WERI-Rb-1 (cell line): ENCODE results near the gene HOXC10.

Experiments used
- DNase-seq: peaks from one replicate; pipeline ENCODE4 v3.0.0-alpha.2; 2020
- H3K27ac ChIP-seq: fragments of 250-450 bp; sonication (Bioruptor Pico); 2 replicates; pipeline ENCODE4 v1.5.1; 2020; ENCODE audit warnings: mild to moderate bottlenecking, moderate library complexity
- H3K27me3 ChIP-seq: fragments of 250-450 bp; sonication (Bioruptor Pico); 2 replicates; pipeline ENCODE4 v1.5.1; 2021; ENCODE audit warnings: mild to moderate bottlenecking, low read depth, moderate library complexity; ENCODE audit not compliant: insufficient read depth, severe bottlenecking
- H3K36me3 ChIP-seq: fragments of 250-450 bp; sonication (Bioruptor Pico); 2 replicates; pipeline ENCODE4 v1.5.1; 2020; ENCODE audit warnings: mild to moderate bottlenecking, moderate library complexity
- H3K4me3 ChIP-seq: 2 replicates; pipeline ENCODE4 v1.5.1; 2011; ENCODE audit warnings: low read depth, mild to moderate bottlenecking, control low read depth, low read length
- H3K9me3 ChIP-seq: fragments of 250-450 bp; sonication (Bioruptor Pico); 2 replicates; pipeline ENCODE4 v1.5.1; 2021; ENCODE audit warnings: mild to moderate bottlenecking, moderate library complexity; ENCODE audit not compliant: severe bottlenecking
- TF ChIP-seq, protein P1 (sequence below): IDR thresholded peaks from 2 replicates; pipeline ENCODE4 v1.5.1; 2011; ENCODE audit warnings: low read depth, mild to moderate bottlenecking, control low read depth, inconsistent platforms, low read length

The HOXC10 gene

GRCh38 chr12:54025499-54026405, 40.8 kb downstream of the HOXC10 start:
- Histone ChIP-seq H3K27me3 (no peaks in the 10 kb centered on the region), H3K27ac (no peak overlapping the region), H3K4me3 (no peak overlapping the region), H3K9me3 (no peaks in the 10 kb centered on the region), H3K36me3 (no peaks in the 10 kb centered on the region; the same call in 1 of the 2 replicates)
- TF ChIP-seq, protein P1, sequence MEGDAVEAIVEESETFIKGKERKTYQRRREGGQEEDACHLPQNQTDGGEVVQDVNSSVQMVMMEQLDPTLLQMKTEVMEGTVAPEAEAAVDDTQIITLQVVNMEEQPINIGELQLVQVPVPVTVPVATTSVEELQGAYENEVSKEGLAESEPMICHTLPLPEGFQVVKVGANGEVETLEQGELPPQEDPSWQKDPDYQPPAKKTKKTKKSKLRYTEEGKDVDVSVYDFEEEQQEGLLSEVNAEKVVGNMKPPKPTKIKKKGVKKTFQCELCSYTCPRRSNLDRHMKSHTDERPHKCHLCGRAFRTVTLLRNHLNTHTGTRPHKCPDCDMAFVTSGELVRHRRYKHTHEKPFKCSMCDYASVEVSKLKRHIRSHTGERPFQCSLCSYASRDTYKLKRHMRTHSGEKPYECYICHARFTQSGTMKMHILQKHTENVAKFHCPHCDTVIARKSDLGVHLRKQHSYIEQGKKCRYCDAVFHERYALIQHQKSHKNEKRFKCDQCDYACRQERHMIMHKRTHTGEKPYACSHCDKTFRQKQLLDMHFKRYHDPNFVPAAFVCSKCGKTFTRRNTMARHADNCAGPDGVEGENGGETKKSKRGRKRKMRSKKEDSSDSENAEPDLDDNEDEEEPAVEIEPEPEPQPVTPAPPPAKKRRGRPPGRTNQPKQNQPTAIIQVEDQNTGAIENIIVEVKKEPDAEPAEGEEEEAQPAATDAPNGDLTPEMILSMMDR, result no peak
- no peak for DNase-seq

DNA sequence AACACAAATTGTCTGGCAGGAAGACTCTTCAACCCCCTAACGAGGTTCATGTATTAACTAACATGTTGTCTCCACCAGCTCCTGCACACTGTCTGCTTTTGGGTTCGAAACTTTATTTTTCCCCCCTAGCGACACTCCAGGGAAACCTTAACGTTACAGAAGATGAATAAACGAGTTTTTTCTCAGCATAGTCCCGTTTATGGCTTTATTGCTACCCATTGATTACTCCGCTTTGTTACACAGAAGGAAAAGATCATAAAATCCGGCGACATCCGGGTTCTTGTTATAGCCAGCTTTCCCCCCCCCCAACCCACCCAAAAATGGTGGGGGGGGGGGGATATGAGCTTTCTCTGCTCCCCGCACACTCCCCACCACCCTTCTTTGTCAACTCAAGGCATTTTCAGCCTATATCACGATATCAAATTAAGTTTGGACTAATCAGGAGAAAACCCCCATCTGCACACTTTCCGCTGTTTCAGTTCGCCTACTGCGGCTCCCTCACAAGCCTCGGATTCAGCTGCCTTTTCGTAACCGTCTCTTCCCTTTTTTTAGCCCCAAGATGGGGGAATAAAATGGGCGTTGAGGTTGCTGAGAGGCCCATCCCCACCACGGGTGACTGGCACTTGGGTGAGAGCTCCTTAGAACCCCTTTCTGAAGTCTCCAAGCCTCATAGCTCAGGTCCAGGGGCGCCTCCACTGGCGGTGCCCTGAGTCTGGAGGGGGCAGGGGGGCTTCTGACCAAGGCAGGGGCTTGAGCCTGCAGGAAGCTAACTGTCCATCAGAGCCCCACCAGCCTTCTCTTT, 41.9 kb downstream of the HOXC10 start:
- Histone ChIP-seq H3K4me3 (no peak overlapping the region), H3K36me3 (no peaks in the 10 kb centered on the region; the same call in 1 of the 2 replicates), H3K9me3 (no peaks in the 10 kb centered on the region), H3K27me3 (no peaks in the 10 kb centered on the region), H3K27ac (no peak overlapping the region; the same call in 1 of the 2 replicates)
- DNase-seq, result no peak
- TF ChIP-seq, protein P1, result no peak

- DNase-seq, result no peak
- Histone ChIP-seq H3K27me3 (no peaks in the 10 kb centered on the region), H3K27ac (peak overlapping the region; percentile 67), H3K36me3 (no peaks in the 10 kb centered on the region; the same call in 1 of the 2 replicates), H3K9me3 (no peaks in the 10 kb centered on the region), H3K4me3 (no peak overlapping the region)
- TF ChIP-seq, protein P1, result no peak
Measured at GRCh38 chr12:54027442-54027786, 42.5 kb downstream of the HOXC10 start.

DNA sequence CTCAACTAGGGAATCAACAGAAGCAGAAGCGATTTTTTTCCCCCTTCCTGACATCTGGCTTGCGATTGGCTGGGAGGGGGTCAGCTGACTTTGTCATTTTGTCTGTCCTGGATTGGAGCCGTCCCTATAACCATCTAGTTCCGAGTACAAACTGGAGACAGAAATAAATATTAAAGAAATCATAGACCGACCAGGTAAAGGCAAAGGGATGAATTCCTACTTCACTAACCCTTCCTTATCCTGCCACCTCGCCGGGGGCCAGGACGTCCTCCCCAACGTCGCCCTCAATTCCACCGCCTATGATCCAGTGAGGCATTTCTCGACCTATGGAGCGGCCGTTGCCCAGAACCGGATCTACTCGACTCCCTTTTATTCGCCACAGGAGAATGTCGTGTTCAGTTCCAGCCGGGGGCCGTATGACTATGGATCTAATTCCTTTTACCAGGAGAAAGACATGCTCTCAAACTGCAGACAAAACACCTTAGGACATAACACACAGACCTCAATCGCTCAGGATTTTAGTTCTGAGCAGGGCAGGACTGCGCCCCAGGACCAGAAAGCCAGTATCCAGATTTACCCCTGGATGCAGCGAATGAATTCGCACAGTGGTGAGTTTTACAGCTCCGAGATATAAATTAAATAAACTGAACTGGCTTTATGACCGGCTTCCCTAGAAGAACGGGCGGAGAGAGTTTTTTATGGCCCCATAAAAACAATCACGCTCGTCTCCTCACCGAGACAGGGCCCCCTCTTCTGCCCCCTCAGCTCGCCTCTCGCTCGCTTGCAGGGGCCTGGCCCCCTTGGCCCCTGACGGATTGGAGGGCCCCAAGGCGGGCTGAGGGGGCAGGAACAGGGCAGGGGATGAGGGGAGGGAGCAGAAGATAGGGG, 43.6 kb downstream of the HOXC10 start, which contains the start of gene HOXC6:
TSS of gene HOXC6 (plus strand) at position 127 of the 888 bp plus-strand sequence. CDS start at position 209, 82 bp downstream.
- DNase-seq, result peak; percentile 57
- no peaks in the 10 kb centered on the region for H3K9me3 ChIP-seq
- H3K4me3 ChIP-seq, result peak within 1 kb of the TSS; percentile 72
- H3K27ac ChIP-seq, result peak within 1 kb of the TSS; percentile 67
- TF ChIP-seq, protein P1, result no peak
- H3K36me3 ChIP-seq, result no peaks in the 10 kb centered on the region; the same call in 1 of the 2 replicates
- H3K27me3 ChIP-seq, result no peaks in the 10 kb centered on the region
